Measurements from ENCODE around the gene COG6.

The COG6 gene

DNA sequence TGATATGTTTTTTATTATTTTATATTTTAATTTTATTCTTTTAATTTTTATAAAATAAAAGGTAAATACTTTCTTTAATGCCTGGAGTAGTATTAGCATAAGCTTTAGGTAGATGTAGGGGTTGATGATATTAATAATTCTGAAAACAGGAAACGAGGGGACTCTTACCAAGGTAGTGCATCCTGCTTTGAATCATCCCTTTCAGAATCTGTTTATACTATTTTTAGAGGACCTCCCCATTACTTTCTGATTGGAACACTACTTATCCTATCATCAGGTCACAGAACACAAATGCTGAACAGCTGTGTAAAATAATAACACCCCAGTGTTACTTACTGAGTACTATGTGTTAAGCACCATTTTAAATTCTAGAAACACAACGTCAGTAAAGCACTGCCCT, 27.3 kb downstream of the COG6 start:
- DNase-seq = no peak

DNA sequence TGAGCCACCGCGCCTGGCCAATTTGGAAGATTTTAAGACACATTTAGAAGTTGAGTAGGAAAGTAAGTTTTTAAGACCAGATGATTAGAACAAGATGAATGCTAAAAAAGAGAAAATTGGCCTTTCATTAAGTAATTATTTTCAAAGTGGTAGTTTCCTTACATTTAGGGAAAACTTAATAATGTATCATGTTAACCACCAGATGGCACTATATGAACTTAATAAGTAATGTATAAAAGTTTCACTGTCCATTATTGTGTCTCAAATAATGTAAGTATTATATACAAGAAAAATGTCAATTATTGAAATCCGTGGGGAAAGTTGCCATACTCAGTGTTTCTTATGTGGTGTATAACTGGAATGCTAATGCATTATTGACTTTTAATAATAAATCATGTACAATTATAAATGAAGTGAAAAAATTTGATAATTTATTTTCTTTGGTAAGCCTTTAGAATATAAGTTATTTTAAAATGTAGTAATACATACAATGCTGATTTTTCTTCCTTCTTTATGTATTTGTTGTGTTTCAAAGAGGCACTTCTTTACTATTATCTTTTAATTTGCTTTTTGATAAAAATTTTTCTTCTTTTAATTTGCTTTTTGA, 29.2 kb downstream of the COG6 start:
- DNase-seq = no peak

DNA sequence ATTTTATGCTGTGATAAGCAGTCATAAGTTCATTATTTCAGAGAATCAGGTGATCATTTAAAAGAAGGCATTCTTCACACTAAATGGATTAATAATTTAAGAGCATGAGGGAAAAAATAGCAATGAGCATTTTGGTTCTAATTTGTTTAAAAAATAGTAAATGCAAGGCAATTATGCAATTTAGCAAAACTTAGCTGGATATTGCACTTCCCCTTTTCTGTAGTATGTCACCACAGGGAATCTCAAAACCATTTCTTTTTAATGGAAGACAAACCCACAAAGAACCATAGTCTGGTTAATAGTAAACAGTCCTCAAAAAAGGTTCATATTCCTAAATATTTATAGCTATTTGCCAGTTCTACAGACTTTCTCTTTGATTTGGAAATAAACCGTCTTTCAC, 30.2 kb downstream of the COG6 start:
- DNase-seq = no peak

DNA sequence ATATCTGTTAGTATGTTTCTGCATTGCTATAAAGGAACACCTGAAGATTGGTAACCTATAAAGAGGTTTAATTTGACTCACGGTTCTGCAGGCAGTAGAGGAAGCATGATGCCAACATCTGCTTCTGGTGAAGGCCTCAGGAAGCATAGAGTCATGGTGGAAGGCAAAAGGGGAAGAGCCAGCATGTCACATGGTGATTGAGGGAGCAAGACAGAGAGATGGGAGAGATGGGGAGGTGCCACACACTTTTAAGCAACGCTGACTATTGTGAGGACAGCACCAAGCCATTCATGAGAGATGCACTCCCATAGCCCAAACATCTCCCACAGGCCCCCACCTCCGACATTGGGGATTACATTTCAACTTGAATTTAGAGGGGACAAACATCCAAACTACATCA, 32.8 kb downstream of the COG6 start:
- DNase-seq = peak; percentile 23

DNA sequence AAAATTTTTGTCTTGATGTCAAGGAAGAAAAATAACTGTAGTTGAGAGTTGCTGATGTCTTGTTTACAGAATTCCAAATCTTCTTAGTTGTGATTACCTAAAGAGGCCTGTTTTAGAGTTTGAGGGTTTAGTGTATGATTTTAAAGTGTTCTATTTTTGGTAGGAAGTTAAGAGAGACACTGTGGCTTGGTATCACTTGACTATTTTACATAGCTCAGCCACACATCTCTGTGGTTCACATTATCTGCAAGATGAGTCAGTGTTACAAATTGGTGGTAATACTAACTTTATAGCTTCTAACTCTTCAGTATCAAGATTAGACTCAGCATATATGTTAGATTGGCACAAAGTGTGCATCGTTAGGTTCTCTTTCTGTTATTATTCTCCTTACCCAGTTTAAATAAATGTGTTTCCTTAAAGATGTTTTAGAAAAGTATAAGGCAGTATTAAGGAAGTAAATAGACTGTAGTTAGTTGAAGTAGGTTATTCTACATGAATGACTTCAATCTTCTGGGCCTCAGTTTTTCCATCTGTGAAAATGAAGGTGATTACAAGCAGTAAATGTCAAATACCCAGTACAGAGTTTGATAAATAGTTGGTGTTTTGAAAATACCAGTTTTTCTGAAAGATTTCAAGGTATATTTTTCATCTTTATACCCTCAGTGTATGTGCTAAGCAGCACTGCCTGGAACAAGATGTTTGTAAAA, 33.4 kb downstream of the COG6 start:
- no peak for DNase-seq

DNA sequence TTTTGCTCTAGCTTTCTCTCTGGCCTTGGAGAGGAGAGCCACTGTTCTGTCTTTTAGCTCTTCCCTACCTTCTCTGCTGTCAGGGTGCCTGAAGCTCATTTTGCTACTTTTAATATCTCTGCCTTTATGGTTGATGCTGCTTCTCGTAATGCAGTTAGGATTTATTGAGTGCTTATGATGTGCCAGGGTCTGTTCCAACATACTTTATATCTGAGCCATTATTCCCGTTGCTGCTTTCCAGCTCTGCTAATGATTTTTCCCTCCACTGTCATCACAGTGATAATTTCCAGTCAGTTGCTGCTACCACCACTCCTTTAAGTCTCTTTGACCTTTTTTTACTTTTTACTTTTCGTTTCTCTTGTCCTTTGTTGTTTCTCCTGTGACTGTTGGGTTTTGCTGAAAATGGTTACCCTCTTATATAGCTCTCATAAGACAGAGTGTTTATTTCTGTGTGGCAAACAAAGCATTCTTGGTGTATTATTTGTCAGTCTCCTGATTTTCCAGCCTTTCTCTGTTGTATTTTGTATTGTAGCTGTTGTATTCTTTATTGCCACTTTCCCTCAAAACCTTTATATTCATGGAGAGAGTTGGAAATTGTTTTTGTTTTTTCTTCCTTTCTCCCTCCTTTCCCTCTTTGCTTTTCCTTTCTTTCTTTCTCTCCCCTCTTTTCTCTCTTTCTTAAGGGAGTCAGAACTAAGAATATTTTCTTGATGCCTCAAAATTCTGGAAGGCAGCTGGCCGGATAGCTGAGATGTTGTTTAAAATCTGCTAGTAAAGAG, 37.4 kb downstream of the COG6 start:
- no peak for DNase-seq

DNA sequence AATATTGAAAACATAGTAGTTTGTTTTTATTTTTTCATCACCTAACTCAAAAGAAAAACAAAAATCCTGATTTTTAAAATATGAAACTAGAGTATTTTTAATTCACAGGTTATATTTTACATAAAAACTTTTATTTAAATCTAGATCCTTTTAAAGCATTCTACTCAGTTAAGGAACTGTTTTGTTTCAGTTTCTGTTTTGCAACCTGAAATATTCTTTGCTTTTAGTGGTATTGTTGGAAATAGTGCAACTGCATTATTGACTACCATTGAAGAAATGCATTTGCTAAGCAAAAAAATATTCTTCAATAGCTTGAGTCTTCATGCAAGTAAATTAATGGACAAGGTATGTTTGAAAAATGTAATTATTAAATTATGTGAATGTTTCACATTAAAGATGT, 43.8 kb downstream of the COG6 start:
- DNase-seq = no peak

DNA sequence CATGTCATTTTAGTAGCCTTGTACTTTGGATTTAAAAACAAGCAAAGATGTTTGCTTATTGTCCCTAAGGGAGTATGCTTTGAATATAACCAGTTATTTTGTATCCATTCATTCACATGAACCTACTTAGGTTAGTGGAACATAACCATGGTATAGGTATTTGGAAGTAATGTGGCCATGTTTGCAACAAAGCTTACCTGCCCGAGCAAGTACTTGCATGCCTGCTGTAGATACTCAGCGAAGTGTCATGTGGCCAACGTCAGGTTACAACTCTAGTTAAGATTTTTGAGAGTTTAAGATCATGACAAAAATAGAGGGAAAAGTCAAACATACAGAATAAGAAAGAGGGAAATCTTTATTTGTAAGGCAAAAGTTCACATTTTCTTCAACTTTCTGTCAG, 57.2 kb downstream of the COG6 start:
- no peak for DNase-seq

DNA sequence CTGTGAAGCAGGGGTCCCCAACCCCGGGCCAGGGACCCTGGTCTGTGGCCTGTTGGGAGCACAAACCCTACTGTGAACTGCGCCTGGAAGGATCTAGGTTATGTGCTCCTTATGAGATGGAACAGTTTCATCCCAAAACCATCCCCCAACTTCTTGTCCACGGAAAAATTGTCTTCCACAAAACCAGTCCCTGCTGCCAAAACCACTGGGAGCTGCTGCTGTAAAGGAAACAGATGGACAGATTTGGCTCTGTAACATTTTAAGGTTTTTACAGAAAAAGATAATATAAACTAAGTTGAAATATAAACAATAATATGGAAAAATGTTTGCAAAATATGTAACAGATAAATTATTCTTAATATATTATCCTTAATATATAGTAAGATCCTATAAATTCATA, 73.7 kb downstream of the COG6 start:
- DNase-seq = no peak

DNA sequence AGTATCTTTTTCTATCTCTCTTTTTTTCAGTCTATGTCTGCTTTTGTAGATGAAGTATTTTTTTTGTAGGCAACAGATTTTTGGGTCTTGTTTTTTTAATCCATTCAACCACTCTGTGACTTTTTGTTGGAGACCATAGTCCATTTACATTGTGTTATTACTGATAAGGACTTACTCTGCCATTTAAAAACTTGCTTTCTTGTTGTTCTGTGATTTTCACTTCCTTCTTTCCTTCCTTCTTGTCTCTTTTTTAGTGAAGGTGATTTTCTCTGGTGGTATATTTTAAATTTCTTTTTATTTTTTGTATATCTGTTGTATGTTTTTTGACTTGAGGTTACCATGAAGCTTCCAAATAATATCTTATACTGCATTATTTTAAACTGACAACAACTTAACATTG, 79.5 kb downstream of the COG6 start:
- DNase-seq = no peak

DNA sequence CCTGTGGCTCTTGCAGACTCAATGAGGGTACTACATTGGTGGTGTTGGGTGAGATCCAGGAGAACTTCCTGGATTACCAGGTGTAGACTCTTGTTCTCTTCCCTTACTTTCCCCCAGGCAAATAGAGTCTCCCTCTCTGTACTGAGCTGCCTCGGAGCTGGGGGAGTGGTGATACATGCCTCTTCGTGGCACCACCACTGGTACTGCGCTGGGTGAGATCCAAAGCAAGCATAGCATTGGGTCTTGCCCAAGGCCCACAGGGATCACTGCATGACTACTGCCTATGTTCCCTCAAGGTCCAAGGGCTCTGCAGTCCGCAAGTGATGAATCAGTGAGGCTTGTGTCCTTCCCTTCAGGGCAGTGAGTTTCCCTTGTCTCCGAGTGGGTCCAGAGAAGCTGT, 81.6 kb downstream of the COG6 start:
- DNase-seq = no peak

DNA sequence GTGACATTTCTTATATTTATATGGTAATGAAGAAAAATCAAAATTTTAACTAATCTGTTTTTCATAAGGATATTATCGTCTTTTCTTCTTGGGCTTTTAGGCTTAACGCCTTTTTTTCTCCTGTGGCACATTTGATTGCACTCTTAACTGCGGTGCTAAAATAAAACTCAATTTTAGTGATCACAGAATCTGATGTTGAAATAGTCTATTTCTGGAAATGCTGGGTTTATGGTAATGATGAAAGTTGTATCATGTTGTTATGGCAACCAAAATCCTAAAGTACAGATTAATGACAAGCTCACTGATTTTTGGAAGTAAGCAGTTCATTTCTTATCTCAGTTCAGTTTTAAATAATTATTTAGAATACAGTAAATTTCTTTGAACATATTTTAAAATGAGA, 85.3 kb downstream of the COG6 start:
- no peak for DNase-seq

DNA sequence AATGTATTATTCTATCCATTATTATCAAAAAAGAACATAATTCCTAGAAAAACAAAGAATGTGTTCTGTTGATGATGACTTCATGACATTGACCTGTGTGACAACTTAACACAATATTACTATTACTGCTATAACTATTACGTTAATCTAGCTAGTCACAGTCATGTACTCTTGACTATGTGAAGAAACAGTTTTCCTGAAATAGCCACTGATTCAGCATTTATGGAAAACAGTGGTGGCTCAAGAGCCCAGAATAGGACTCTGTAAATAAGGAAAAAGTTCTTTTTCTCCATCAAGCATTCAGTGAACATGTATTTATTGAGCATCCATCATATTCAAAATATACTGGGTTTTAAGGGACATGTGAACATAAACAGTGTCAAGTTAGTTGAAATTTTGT, 93.5 kb downstream of the COG6 start:
- DNase-seq = no peak

DNA sequence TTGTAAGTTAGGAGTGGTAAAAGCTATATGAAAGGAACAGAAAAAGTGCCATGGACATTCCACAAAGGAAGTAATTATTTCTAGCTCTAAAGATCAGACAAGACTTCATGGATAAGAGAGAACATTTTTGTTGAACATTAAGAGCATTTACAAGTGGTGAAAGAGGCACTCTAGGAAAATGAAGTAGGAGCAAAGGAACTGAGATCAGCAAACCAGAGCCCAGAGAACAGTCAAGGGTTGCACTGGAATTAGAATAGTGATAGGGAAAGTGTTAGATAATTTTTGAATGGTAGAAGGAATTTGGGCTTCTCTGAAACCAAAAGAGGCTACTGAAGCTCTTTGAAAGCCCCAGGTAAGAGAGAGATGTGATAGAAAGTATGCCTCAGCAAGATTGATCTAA, 94.1 kb downstream of the COG6 start:
- no peak for DNase-seq

DNA sequence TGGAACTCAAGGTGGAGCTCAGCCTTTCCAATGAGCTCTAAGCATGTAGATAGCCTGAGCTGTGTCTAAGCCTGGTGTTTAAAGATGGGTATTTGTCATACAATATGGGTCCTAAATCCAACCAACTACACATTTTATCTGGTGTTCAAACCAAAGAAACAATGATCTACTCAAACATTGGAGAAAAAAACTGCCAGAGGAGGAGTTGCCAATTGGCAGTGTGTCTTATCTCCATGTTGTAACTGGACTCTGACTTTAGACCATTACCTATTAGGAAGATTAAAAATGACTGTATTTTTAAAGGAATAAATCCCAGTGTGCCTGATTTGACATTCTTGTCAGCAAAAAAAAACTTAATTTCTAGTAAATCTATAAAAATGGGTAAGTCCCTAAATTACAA, 96.3 kb downstream of the COG6 start:
- no peak for DNase-seq

DNA sequence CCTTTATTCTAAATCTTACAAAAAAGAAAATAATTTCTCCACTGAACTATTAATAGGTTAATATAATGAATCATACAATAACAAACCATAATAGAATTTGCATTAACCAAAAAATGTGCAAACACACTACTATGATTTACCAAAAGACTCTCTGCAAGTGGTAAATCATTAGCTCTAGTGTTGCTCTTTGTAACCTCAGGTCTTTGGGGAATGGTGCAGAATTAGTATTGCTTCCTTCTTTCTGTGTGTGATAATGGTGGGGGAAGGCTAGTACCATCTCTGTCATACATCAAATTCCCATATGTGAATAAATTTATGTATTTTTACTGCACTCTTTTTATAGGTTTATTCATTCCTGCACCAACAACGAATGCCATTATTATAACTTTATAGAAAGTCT, 105.1 kb downstream of the COG6 start:
- DNase-seq = no peak

DNA sequence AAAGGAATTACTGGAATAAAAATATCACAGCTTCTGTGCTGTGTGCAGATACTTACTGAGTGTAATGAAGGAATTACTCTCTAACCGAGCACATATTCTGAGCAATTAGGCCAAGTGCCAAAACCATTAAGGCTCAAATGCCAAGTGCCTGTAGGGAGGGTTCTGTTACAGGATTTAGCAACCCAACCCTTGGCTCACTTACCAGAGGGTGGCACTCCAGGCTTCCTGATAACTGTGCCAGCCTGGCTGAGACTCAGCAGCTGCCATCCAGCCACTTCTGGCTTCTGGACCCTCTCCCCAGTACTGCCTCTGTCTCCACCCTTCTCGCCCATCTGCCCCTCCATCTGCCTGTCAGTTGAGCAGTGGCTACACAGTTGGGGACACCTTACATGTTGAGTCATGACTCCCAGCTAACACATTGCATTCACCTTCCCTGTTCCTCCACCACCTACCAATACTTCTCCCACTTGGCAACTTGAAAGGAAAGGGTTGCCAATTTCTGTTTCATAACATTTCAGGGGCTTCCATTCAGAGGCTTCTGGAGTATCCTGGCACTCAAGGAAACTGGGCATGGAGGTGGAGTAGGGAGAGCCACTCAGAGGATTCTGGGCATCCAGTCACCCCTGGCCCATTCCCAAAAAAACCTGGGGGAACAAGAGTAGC, 110.5 kb downstream of the COG6 start:
- DNase-seq = peak; percentile 45

DNA sequence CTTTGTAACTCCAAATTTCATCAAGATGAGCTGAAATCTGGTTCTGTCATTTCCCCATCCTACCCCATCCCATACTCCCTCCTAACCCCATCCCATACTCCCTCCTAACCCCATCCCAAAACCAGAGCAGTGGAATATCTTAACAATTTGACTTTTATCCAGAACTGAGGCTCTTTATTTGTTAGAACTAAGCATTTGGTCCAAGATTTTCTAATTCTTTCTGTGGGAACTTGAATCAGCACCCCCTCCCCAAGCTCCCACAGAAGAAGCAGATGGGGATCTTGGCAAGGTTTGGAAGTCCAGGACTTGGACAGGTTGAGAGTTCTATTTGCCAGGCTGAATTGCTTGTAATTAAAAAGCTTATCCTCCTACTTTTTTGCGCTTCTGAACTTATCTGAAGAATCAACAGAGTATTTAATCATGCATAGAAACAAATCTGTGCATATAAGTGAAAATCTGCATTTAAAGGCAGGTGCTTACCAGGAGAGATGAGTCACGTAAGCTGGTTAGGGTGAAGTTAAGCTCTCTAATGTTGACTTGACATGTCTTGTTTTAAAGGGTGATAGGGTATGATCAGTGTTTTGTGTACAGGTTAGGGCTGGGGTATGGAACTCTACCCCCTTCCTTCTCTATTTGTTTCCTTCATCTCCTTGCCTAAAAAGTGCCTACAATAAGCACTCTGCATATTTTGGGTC, 111.1 kb downstream of the COG6 start:
- no peak for DNase-seq

DNA sequence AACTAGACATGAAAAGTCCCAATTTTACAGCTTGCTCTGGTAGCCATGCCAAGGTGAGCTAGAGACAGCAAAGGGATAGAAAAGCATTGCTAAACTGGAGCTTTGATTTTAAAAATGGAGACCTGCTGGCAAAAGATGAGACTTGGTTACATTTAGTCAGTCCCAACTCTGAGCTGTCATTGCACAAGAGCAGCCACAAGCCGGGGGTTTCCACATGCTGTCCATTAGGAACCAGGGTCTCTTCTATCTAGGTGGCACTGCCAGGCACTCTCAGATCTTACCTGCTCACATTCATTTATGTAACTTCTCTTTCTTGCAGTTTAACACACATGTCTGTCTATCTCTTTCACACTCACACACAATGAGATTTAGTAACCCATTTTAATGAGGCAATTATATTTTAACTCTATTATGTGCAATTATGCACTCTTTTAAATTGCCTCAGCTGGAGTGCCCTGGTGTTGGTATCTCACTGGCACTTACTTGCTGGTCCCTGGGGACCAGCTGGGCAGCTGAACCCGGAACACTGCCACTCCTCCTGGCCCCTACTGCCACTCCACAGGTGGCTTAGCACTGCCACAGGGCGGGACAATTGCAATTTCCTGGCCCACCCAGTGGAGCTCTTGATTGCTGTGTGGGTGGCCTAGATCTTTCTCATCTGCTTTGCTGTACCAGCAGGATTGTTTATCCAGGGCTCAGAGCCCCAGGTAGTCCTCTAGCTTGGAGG, 112.5 kb downstream of the COG6 start:
- DNase-seq = no peak

DNA sequence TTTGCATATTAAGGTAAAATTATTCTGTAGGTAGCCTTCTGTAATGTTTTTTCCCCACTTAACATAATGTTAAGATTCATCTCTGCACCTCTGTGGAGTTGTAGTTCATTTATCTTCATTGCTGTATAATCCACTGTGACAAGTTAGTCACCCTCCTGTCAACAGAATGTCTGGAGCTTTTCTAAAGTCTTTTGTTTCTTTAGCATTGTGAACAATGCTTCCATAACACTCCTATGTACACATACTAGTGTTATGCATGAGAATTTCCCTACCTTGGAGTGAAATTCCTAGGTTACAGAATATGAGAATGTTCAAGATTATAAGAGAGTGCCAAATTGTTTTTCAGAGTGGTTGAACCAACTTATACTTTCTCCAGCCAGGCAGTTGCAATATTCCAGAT, 113.5 kb downstream of the COG6 start:
- DNase-seq = no peak

DNA sequence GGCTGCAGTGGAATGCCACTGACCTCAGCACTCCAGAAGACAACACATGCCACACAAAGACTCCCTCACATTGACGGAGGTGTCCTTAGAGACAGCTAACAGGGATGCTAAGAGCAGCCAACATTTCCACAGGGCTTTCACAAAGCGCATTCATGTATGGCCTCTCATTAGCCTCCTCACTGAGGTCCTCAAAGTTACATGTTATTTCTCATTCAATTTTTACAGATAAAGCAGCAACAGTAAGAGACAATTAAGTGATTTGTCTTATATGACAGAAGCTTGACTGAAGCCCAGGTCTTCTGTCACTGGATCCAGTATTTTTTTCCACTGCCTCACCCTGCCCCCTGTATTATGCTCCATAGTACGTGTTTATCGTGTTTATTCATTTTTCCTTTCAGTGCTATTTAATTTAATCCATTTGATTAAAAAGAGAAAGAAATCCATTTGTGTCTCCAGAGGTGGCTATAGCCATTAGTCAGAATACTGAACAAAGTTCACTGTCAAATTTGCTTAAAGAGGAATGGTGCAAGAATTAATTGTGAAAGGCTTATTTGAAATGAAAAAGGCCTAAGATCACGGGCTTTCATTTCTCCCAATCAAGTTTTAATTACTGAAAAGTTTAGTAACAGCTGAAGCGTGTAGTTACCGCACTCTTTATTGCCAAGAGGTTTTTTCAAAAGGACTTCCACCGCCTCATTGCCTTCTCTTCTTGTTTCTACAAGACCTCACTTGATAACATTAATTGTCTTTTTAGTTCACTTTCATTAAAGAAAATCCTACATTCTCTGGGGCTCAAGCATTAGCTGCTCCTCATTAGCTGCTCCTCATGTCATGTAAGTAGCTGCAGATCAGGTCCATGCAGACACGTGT, 115.0 kb downstream of the COG6 start:
- no peak for DNase-seq

DNA sequence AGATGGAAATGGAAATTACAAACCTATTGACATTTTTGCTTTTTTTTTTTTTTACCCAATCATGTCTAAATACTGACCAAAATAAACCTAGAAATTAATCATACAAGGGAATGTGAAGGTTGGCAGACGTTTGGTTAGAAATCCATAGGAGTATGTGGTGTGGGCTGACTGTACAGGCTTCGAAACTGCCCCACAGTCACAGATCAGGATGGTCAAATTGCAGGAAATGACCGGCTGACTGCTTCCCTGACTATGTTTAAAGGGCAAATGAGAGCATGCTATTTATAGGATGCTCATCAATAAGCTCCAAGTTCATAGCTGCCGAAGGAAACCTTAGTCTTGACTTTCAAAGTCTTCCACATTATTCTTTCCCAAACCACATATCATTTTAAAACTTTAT, 118.4 kb downstream of the COG6 start:
- no peak for DNase-seq
